BJ (cell line): ENCODE data around the gene ATG7. TPM values are rescaled to one million over a fixed set of nuclear protein-coding genes. Genes with fewer than 3 reads are reported as not detected.

Experiments used
- CTCF ChIA-PET: fragments of 350-600 bp; formaldehyde crosslinking; extraction: SDS; loops from one replicate; lab custom pipeline; 2021; ENCODE audit warnings: antibody characterized with exemption, inconsistent platforms; lab: Yijun Ruan, JAX
- POLR2A ChIA-PET: fragments of 300-600 bp; sonication (Branson Sonifier 250); formaldehyde crosslinking; extraction: SDS; loops from one replicate; lab custom pipeline; 2021; ENCODE audit warnings: antibody characterized with exemption; lab: Charles Lee
- DNase-seq: peaks from one replicate; pipeline ENCODE4 v3.0.0-alpha.2; 2011; ENCODE audit warnings: low read depth
- H3K27me3 ChIP-seq: 2 replicates; pipeline ENCODE4 v1.6.0; 2011; ENCODE audit warnings: low read length; ENCODE audit not compliant: control insufficient read depth, insufficient read depth
- H3K36me3 ChIP-seq: 2 replicates; pipeline ENCODE4 v1.5.1; 2011; ENCODE audit warnings: low read length; ENCODE audit not compliant: control insufficient read depth, insufficient read depth
- H3K4me3 ChIP-seq: 2 replicates; pipeline ENCODE4 v1.5.1; 2011; ENCODE audit warnings: low read depth, mild to moderate bottlenecking, control low read depth, low read length
- CTCF ChIP-seq: IDR thresholded peaks from 2 replicates; pipeline ENCODE4 v1.5.1; 2011; ENCODE audit warnings: low read depth, mild to moderate bottlenecking, control low read depth, inconsistent platforms, low read length, moderate library complexity; ENCODE audit not compliant: insufficient read depth
- polyA plus RNA-seq: library from polyadenylated mRNA; depleted of rRNA; stranded (reverse); fragments of >200 nt; gene quantifications from 2 replicates; pipeline ENCODE4 v1.2.3, GENCODE V29; 2011

Gene ATG7
- polyA plus RNA-seq, 1 experiment: 26.2 TPM

GRCh38 chr3:11327619-11328018, 55.4 kb downstream of the ATG7 start:
- Histone ChIP-seq H3K36me3 (no peaks in the 10 kb centered on the region), H3K4me3 (no peak overlapping the region), H3K27me3 (no peaks in the 10 kb centered on the region)
- no peak for DNase-seq
- ChIA-PET CTCF (no interaction called here), POLR2A (no interaction called here)
- TF ChIP-seq CTCF: no peak

DNA sequence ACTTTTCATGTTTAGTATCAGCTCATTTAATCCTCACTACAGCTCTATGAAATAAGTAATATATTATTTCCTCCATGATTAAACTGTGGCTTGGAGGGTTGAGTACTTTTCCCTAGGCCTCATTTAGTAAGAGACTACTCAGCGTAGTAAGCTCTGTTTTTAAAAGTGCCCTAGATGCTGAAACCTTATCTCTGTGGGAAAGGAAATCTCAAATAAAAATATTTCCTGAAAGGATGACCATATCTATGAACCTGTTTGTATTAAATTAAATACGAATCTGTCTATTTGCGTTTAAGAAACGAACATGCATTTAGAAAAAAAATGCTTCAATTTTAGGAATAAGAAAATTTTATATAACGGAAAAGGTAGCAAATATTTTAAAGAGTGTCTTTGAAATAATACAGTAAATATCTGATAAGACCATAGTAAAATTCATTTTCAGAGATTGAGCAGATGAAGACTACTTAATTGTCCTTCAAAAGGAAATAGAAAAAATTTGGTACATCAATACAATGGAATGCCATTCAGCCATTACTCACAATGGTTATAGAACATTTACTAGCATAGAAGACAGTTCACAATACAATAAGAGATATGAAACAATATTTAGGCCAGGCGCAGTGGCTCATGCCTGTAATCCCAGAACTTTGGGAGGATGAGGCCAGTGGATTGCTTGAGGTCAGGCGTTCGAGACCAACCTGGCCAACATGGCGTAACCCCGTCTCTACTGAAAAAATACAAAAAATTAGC, 56.2 kb downstream of the ATG7 start:
- Histone ChIP-seq H3K27me3 (no peaks in the 10 kb centered on the region), H3K4me3 (no peak overlapping the region), H3K36me3 (no peaks in the 10 kb centered on the region)
- POLR2A ChIA-PET: no interaction called here
- CTCF ChIA-PET: no interaction called here
- TF ChIP-seq CTCF: no peak
- DNase-seq: no peak

DNA sequence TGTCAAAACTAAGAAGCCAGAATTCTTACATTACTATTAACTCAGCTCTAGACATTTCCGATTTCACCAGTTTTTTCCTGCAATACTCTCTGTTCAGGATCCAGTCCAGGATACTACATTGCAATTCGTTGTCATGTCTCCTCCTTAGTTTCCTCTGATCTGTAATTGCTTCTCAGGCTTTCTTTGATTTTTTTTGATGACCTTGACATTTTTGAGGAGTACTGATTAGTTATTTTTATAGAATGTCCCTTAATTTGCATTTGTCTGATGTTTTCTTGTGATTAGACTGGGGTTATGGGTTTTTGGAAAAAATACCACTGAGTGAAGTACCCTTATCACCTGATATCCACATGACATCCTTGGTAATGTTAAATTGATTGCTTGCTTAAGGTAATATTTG, 57.6 kb downstream of the ATG7 start:
- POLR2A ChIA-PET: no interaction called here
- no peak for TF ChIP-seq CTCF

DNA sequence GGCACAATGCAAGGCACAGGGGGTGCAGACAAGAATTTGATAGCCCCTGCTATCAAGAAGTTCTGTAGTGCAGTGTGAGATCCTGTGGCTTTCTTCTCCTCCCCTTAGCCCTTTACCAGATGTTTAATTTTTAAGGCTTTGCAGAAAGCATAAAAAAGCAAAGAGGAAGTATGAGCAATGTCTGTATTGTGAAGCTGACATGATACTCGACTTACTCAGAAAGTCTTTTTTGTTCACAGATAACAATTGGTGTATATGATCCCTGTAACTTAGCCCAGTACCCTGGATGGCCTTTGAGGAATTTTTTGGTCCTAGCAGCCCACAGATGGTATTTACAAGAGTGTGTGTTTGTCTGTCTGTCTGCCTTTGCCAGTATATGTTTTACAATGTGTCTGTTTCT, 58.9 kb downstream of the ATG7 start:
- ChIA-PET POLR2A (interaction anchor here (0.6 kb wide), 1 partner anchor 166 kb away, joined by 5 read pairs; no protein-coding TSS in a partner anchor), CTCF (interaction anchor here (0.6 to 1.4 kb wide), 4 partner anchors 11 to 319 kb away, joined by 3 to 5 read pairs (median 3); no protein-coding TSS in a partner anchor)
- no peak for DNase-seq
- no peak for TF ChIP-seq CTCF
- H3K27me3 ChIP-seq: no peaks in the 10 kb centered on the region
- H3K4me3 ChIP-seq: no peak overlapping the region
- H3K36me3 ChIP-seq: no peaks in the 10 kb centered on the region

More for the DNA sequence above, 57.6 kb downstream of the ATG7 start:
- DNase-seq: no peak
- no peaks in the 10 kb centered on the region for H3K27me3 ChIP-seq
- H3K4me3 ChIP-seq: no peak overlapping the region
- CTCF ChIA-PET: interaction anchor here (0.9 to 1.4 kb wide), 4 partner anchors 12 to 269 kb away, joined by 3 to 5 read pairs (median 3); no protein-coding TSS in a partner anchor
- no peaks in the 10 kb centered on the region for H3K36me3 ChIP-seq

DNA sequence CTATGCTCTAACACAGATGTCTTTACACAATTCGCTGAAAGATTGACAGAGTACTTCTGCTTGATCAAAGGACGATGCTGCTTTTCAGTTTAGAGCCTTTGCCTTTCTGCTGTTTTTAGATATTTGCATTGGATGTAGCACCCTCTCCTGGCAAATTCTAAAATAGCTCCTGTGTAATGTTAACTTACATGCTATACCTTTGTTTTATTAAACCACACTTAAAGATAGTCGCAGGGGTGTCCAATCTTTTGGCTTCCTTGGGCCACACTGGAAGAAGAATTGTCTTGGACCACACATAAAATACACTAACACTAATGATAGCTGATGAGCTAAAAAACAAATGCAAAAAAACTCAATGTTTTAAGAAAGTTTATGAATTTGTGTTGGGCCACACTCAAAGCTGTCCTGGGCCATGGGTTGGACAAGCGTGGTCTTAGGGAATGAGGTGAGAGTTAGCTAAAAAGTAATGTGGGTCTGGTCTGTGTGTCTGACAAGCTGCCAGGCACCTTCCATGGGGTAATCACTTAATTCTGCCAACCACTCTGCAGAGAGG, 62.9 kb downstream of the ATG7 start:
- H3K4me3 ChIP-seq: no peak overlapping the region
- ChIA-PET POLR2A (interaction anchor here (0.7 kb wide), 1 partner anchor 12 kb away, joined by 4 read pairs; no protein-coding TSS in a partner anchor), CTCF (interaction anchor here (0.6 to 6.7 kb wide), 33 partner anchors 8 to 582 kb away, joined by 3 to 110 read pairs (median 4); partner anchors contain the start of gene HRH1)
- no peak for DNase-seq
- TF ChIP-seq CTCF: peak; percentile 66
- no peaks in the 10 kb centered on the region for H3K27me3 ChIP-seq
- no peaks in the 10 kb centered on the region for H3K36me3 ChIP-seq
